CD8-positive, alpha-beta memory T cell (primary cell): ENCODE measurements around the gene CFAP97D2. TPM values are rescaled to one million over a fixed set of nuclear protein-coding genes. Genes with fewer than 3 reads are reported as not detected.
"Not testable (repeated sequence)": the region's sequence is repeated elsewhere in the genome, so short reads cannot be mapped to it uniquely, and the experiment has no call there.

Experiments
- CTCF ChIA-PET: fragments of 350-600 bp; sonication (Branson Sonifier 250); formaldehyde crosslinking; loops from one replicate; lab custom pipeline; 2021; ENCODE audit warnings: antibody characterized with exemption; lab: Charles Lee
- POLR2A ChIA-PET: fragments of 350-600 bp; sonication (Branson Sonifier 250); formaldehyde crosslinking; loops from one replicate; lab custom pipeline; 2021; ENCODE audit warnings: antibody characterized with exemption; lab: Charles Lee
- DNase-seq, 5 donors: peaks; one replicate each; pipeline versions ENCODE4 v3.0.0 to v3.0.0-alpha.2; 2020 to 2022; ENCODE audit warnings: mixed read lengths in 1 of 5
- H3K27ac ChIP-seq: one replicate; pipeline ENCODE4 v1.7.0; 2013; ENCODE audit warnings: low read depth, mild to moderate bottlenecking, low read length, moderate library complexity
- H3K27me3 ChIP-seq: 2 replicates; pipeline ENCODE4 v1.7.0; 2013; ENCODE audit warnings: low read length, mild to moderate bottlenecking; ENCODE audit not compliant: insufficient read depth, poor library complexity, severe bottlenecking
- H3K36me3 ChIP-seq: 2 replicates; pipeline ENCODE4 v1.7.0; 2013; ENCODE audit warnings: mild to moderate bottlenecking, low read length, moderate library complexity; ENCODE audit not compliant: insufficient read depth
- H3K4me1 ChIP-seq: 2 replicates; pipeline ENCODE4 v1.7.0; 2013; ENCODE audit warnings: mild to moderate bottlenecking, low read length, moderate library complexity; ENCODE audit not compliant: insufficient read depth
- H3K4me3 ChIP-seq: 2 replicates; pipeline ENCODE4 v1.7.0; 2013; ENCODE audit warnings: mild to moderate bottlenecking, low read length
- H3K9me3 ChIP-seq: 2 replicates; pipeline ENCODE4 v1.7.0; 2013; ENCODE audit warnings: mild to moderate bottlenecking, low read length
- H3K27ac Mint-ChIP-seq, 8 donors: one replicate each; pipeline ENCODE4 v1.8.0; 2020 to 2021; ENCODE audit warnings: mixed read lengths in 8 of 8, mild to moderate bottlenecking in 6 of 8, inconsistent platforms in 3 of 8, moderate library complexity in 3 of 8
- H3K27me3 Mint-ChIP-seq, 2 donors: one replicate each; pipeline ENCODE4 v1.8.0; 2020 to 2021; ENCODE audit warnings: mixed read lengths in 2 of 2, mild to moderate bottlenecking in 1 of 2, moderate library complexity in 1 of 2
- H3K36me3 Mint-ChIP-seq, 3 donors: one replicate each; pipeline ENCODE4 v1.8.0; 2020 to 2021; ENCODE audit warnings: mixed read lengths in 3 of 3, inconsistent platforms in 1 of 3, mild to moderate bottlenecking in 1 of 3
- H3K4me1 Mint-ChIP-seq, 3 donors: one replicate each; pipeline ENCODE4 v1.8.0; 2020 to 2021; ENCODE audit warnings: mixed read lengths in 3 of 3, inconsistent platforms in 1 of 3, mild to moderate bottlenecking in 1 of 3
- H3K4me3 Mint-ChIP-seq, 7 donors: one replicate each; pipeline ENCODE4 v1.8.0; 2020 to 2021; ENCODE audit warnings: mixed read lengths in 7 of 7, mild to moderate bottlenecking in 6 of 7, moderate library complexity in 4 of 7, inconsistent platforms in 2 of 7
- H3K9me3 Mint-ChIP-seq, 5 donors: one replicate each; pipeline ENCODE4 v1.8.0; 2020 to 2022; ENCODE audit warnings: mixed read lengths in 5 of 5, mild to moderate bottlenecking in 3 of 5, moderate library complexity in 2 of 5, inconsistent platforms in 1 of 5
- polyA plus RNA-seq: library from polyadenylated mRNA; unstranded; fragments of 300-500 nt; fragmentation: Illumina TruSeq; gene quantifications from one replicate; pipeline ENCODE4 v1.2.3, GENCODE V29; 2021
- total RNA-seq, 2 experiments: library from RNA; stranded (reverse); gene quantifications; one replicate each; pipeline ENCODE4 v1.2.3, GENCODE V29; 2021

CFAP97D2 gene
- total and polyA plus RNA-seq, 3 experiments from 2014 or later: 0.31 TPM; not detected in 2

GRCh38 chr13:114241918-114242317, 62.9 kb downstream of the CFAP97D2 start:
- CTCF ChIA-PET: no interaction called here
- Histone ChIP-seq H3K36me3 (peaks cover 81% of the 10 kb centered on the region), H3K4me3 (no peak overlapping the region), H3K9me3 (no peaks in the 10 kb centered on the region), H3K27ac (no peak overlapping the region), H3K4me1 (peaks cover under 1% of the 10 kb centered on the region), H3K27me3 (no peaks in the 10 kb centered on the region)
- Mint-ChIP-seq H3K27me3 (no peaks in the 10 kb centered on the region), H3K9me3 (no peaks in the 10 kb centered on the region), H3K36me3 (peaks cover 15 to 87% (median 29%) of the 10 kb centered on the region in 3 donors), H3K27ac (no peak overlapping the region), H3K4me1 (peaks cover 23 to 40% (median 32%) of the 10 kb centered on the region in 3 donors), H3K4me3 (no peak overlapping the region)
- no peak for DNase-seq
- POLR2A ChIA-PET: no interaction called here

DNA sequence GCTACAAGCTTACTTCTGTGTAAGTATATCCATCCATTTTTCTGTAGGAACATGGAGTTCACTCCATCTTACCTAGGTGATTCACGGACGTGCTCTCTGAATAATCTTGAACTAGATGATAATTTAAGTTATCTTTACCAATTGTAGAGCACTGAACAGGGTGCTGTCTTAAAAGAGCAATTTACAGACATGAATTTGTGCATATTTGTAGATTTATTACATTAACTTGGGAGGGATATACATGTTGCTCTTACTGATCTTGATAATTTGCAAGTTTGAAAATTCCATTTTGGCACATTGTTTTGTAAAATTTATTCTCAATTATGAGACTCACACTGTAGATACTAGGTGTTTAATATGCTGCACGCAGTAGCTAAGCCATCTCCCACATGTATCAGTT, 64.9 kb downstream of the CFAP97D2 start:
- peaks cover 14 to 90% (median 31%) of the 10 kb centered on the region in 3 donors for H3K36me3 Mint-ChIP-seq
- CTCF ChIA-PET: no interaction called here
- POLR2A ChIA-PET: interaction anchor here (0.6 kb wide), 1 partner anchor 70 kb away, joined by 3 read pairs; no protein-coding TSS in a partner anchor

DNA sequence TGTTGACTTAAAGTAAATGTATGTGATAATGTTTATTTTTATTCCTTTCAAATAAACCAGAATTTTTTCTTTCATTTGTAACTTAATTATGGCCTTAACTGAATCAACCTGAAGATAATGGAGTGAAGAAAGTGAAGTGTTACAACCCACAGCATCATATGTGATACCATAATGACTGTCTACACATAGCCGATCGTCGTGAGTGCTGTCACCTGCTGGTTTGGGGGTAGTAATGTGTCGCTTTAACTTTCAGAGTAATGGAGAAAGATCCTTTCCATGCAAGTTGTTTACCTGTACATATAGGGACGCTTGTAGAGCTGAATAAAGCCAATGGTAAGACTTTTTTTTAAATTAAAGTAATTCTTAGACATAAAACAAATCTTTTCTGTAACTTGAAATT, 65.6 kb downstream of the CFAP97D2 start:
- ChIA-PET CTCF (no interaction called here), POLR2A (interaction anchor here (0.7 kb wide), 1 partner anchor 321 kb away, joined by 3 read pairs; no protein-coding TSS in a partner anchor)
- Mint-ChIP-seq H3K9me3 (no peaks in the 10 kb centered on the region), H3K4me1 (peaks cover 17 to 29% (median 22%) of the 10 kb centered on the region in 3 donors), H3K36me3 (peaks cover 14 to 88% (median 26%) of the 10 kb centered on the region in 3 donors), H3K4me3 (no peak overlapping the region), H3K27ac (peak overlapping the region in 1 of 8 donors; percentile 38), H3K27me3 (no peaks in the 10 kb centered on the region)
- no peaks in the 10 kb centered on the region for H3K27me3 ChIP-seq
- H3K9me3 ChIP-seq: no peaks in the 10 kb centered on the region
- H3K27ac ChIP-seq: no peak overlapping the region
- H3K36me3 ChIP-seq: peaks cover 62% of the 10 kb centered on the region
- no peak overlapping the region for H3K4me3 ChIP-seq
- DNase-seq: no peak
- H3K4me1 ChIP-seq: no peaks in the 10 kb centered on the region

More for the DNA sequence above, 64.9 kb downstream of the CFAP97D2 start:
- Histone ChIP-seq H3K27me3 (no peaks in the 10 kb centered on the region), H3K27ac (no peak overlapping the region), H3K4me1 (no peaks in the 10 kb centered on the region), H3K9me3 (no peaks in the 10 kb centered on the region), H3K4me3 (no peak overlapping the region), H3K36me3 (peaks cover 69% of the 10 kb centered on the region)
- Mint-ChIP-seq H3K27ac (peak overlapping the region in 1 of 8 donors; percentile 36), H3K4me3 (no peak overlapping the region), H3K9me3 (no peaks in the 10 kb centered on the region), H3K27me3 (no peaks in the 10 kb centered on the region), H3K4me1 (peaks cover 17 to 29% (median 24%) of the 10 kb centered on the region in 3 donors)
- DNase-seq: no peak

DNA sequence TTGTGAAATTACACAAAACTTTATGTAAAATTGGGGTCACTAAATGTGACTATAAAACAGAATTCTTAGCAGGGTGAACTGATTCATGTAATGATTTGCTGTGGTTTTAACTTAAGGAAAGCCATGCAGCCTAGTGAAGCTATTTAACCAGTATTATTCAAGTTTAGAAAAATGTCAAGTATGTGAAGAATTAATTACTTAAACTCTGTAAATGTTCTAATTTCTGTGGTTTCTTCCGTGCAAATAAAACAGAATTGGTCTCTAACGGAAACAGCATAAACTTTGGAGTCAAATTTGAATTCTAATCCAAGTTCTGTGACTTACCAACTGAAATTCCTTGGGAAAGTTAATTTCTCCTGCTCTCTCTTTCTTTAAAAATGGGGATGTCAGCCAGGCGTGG, 69.0 kb downstream of the CFAP97D2 start:
- Mint-ChIP-seq H3K27me3 (no peaks in the 10 kb centered on the region), H3K4me1 (peaks cover 17 to 20% (median 20%) of the 10 kb centered on the region in 3 donors), H3K36me3 (peaks cover 16 to 85% (median 28%) of the 10 kb centered on the region in 3 donors), H3K27ac (no peak overlapping the region), H3K4me3 (no peak overlapping the region), H3K9me3 (no peaks in the 10 kb centered on the region)
- H3K4me3 ChIP-seq: no peak overlapping the region
- no peaks in the 10 kb centered on the region for H3K9me3 ChIP-seq
- peaks cover 58% of the 10 kb centered on the region for H3K36me3 ChIP-seq
- no peak overlapping the region for H3K27ac ChIP-seq
- no peaks in the 10 kb centered on the region for H3K27me3 ChIP-seq
- no peaks in the 10 kb centered on the region for H3K4me1 ChIP-seq
- CTCF ChIA-PET: no interaction called here
- POLR2A ChIA-PET: no interaction called here
- no peak for DNase-seq

DNA sequence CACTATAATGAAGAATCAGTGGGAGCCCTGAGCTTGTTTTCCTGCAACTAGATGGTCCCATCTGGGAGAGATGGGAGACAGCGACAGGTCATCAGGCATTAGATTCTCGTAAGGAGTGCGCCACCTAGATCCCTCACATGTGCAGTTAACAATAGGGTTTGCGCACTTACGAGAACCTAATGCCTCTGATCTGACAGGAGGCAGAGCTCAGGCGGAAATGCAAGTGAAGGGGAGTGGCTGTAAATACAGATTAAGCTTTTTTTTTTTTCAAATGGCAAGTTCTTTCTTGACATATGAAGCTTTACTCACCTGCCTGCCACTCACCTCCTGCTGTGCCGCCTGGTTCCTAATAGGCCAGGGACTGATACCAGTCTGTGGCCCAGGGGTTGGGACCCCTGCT, 70.0 kb downstream of the CFAP97D2 start:
- CTCF ChIA-PET: no interaction called here
- Histone ChIP-seq H3K4me1 (no peaks in the 10 kb centered on the region), H3K4me3 (no peak overlapping the region), H3K27me3 (no peaks in the 10 kb centered on the region), H3K27ac (no peak overlapping the region), H3K9me3 (no peaks in the 10 kb centered on the region), H3K36me3 (peaks cover 52% of the 10 kb centered on the region)
- no peak overlapping the region for H3K4me3 Mint-ChIP-seq
- POLR2A ChIA-PET: no interaction called here
- H3K4me1 Mint-ChIP-seq: peaks cover 14 to 19% (median 18%) of the 10 kb centered on the region in 3 donors
- H3K27me3 Mint-ChIP-seq: no peaks in the 10 kb centered on the region
- DNase-seq: no peak
- peaks cover 18 to 82% (median 21%) of the 10 kb centered on the region in 3 donors for H3K36me3 Mint-ChIP-seq
- H3K9me3 Mint-ChIP-seq: no peaks in the 10 kb centered on the region
- no peak overlapping the region for H3K27ac Mint-ChIP-seq

DNA sequence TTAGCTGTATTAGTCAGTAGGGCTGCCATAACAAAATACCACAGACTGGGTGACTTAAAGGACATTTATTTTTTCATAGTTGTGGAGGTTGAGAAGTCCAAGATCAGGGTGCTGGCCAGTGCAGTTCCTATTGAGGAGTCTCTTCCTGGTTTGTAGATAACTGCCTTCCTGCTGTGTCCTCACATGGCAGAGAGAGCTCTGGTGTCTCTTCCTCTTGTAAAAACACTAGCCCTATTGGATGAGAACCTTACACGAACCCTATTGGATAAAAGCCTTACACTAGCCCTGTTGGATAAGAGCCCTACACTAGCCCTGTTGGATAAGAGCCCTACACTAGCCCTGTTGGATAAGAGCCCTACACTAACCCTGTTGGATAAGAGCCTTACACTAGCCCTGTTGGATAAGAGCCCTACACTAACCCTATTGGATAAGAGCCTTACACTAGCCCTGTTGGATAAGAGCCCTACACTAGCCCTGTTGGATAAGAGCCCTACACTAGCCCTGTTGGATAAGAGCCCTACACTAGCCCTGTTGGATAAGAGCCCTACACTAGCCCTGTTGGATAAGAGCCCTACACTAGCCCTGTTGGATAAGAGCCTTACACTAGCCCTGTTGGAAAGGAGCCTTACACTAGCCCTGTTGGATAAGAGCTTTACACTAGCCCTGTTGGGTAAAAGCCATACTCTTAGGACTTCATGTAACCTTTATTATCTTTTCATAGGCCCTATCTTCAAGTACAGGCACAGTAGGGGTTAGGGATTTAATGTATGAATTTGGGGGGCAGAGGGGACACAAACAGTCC, 72.8 kb downstream of the CFAP97D2 start:
- H3K4me3 Mint-ChIP-seq, H3K4me3 ChIP-seq, H3K27me3 ChIP-seq, H3K27ac ChIP-seq, CTCF ChIA-PET, H3K4me1 ChIP-seq, H3K27me3 Mint-ChIP-seq, H3K9me3 ChIP-seq, DNase-seq, H3K9me3 Mint-ChIP-seq, POLR2A ChIA-PET: not testable (repeated sequence)
- H3K27ac Mint-ChIP-seq: peak overlapping the region in 2 of 8 donors; percentile 51 to 59
- H3K4me1 Mint-ChIP-seq: peaks cover 17 to 30% (median 24%) of the 10 kb centered on the region in 3 donors
- H3K36me3 Mint-ChIP-seq: peaks cover 12 to 82% (median 35%) of the 10 kb centered on the region in 3 donors
- H3K36me3 ChIP-seq: peaks cover 36% of the 10 kb centered on the region

GRCh38 chr13:114256547-114256946, 77.5 kb downstream of the CFAP97D2 start:
- Mint-ChIP-seq H3K9me3 (no peaks in the 10 kb centered on the region), H3K27me3 (no peaks in the 10 kb centered on the region), H3K4me1 (peaks cover 30 to 52% (median 46%) of the 10 kb centered on the region in 3 donors), H3K4me3 (no peak overlapping the region), H3K36me3 (peaks cover 21 to 86% (median 42%) of the 10 kb centered on the region in 3 donors), H3K27ac (peak overlapping the region in 4 of 8 donors; percentile 1 to 39 (median 4))
- Histone ChIP-seq H3K27me3 (no peaks in the 10 kb centered on the region), H3K36me3 (peaks cover 58% of the 10 kb centered on the region), H3K9me3 (no peaks in the 10 kb centered on the region), H3K27ac (no peak overlapping the region), H3K4me3 (no peak overlapping the region), H3K4me1 (peaks cover 8% of the 10 kb centered on the region)
- ChIA-PET CTCF (no interaction called here), POLR2A (interaction anchor here (0.6 kb wide), 1 partner anchor 43 kb away, joined by 5 read pairs; no protein-coding TSS in a partner anchor)
- DNase-seq: no peak

- peaks cover 59% of the 10 kb centered on the region for H3K36me3 ChIP-seq
- H3K27ac Mint-ChIP-seq: no peak overlapping the region
- no peaks in the 10 kb centered on the region for H3K27me3 Mint-ChIP-seq
- CTCF ChIA-PET: no interaction called here
- H3K4me3 ChIP-seq: no peak overlapping the region
- peaks cover 21 to 86% (median 42%) of the 10 kb centered on the region in 3 donors for H3K36me3 Mint-ChIP-seq
- no peaks in the 10 kb centered on the region for H3K27me3 ChIP-seq
- H3K4me1 Mint-ChIP-seq: peaks cover 35 to 55% (median 51%) of the 10 kb centered on the region in 3 donors
- peaks cover 10% of the 10 kb centered on the region for H3K4me1 ChIP-seq
- H3K4me3 Mint-ChIP-seq: no peak overlapping the region
- POLR2A ChIA-PET: interaction anchor here (0.6 kb wide), 1 partner anchor 43 kb away, joined by 5 read pairs; no protein-coding TSS in a partner anchor
- H3K9me3 Mint-ChIP-seq: no peaks in the 10 kb centered on the region
- no peaks in the 10 kb centered on the region for H3K9me3 ChIP-seq
- no peak for DNase-seq
- no peak overlapping the region for H3K27ac ChIP-seq
These were observed 78.0 kb downstream of the CFAP97D2 start for GRCh38 chr13:114257014-114257413.
